ENCODE data around the gene SRRM5.
A peak's percentile ranks its signal among the peaks of the same experiment; 100 is the strongest.
"Not testable (repeated sequence)": the region's sequence is repeated elsewhere in the genome, so short reads cannot be mapped to it uniquely, and the experiment has no call there.

The SRRM5 gene

DNA sequence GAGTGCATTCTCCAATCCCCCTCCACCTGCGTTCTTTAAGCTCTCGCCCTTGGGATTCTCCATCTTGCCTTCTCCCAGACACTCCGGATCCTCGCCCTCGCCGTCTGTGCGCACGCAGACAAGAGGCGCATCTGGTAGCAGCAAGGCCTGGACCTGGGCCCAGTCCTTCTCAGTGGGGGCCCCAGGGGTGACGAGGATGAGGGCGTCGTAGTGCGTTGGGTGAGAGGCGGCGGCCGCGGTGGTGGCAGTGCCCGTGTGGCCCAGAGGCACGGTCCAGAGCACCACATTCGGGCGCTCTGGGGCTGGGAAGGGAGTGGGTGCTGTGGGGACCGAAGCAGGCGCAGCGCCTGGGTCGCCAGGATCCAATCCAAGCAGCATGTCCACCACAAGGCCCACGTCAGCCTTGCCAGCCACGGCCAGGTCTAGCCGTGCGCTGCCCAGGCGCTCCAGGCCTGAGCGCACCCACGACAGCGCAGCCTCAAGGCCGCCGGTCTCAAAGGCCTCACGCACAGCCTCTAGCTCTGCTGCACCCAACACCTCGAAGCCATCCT is 19.0 kb upstream of the SRRM5 start:
- DNase-seq: no peak

DNA sequence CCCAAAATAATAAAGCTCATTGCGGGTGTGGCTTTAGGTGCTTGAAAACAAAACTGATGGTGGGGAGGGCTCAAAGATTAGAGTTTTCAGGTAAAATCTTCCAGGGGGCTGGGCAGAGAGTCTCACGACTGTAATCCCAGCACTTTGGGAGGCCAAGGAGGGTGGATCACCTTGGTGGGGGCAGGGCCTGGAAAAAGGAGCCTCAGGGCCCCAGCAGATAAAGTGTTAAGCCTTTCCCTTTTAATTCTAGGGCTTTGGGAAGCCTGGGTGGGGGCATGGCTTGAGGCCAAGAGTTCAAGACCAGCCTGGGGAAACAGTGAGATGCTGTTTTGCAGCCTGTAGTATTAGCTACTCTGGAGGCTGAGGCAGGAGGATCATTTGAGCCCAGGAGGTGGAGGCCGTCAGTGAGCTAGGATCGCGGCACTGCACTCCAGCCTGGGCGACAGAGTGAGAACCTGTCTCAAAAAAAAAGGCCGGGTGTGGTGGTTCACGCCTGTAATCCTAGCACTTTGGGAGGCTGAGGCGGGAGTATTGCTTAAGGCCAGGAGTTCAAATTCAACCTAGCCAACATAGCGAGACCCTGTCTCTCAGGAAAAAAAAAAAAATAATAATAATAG is 17.7 kb upstream of the SRRM5 start:
- no peak for DNase-seq

DNA sequence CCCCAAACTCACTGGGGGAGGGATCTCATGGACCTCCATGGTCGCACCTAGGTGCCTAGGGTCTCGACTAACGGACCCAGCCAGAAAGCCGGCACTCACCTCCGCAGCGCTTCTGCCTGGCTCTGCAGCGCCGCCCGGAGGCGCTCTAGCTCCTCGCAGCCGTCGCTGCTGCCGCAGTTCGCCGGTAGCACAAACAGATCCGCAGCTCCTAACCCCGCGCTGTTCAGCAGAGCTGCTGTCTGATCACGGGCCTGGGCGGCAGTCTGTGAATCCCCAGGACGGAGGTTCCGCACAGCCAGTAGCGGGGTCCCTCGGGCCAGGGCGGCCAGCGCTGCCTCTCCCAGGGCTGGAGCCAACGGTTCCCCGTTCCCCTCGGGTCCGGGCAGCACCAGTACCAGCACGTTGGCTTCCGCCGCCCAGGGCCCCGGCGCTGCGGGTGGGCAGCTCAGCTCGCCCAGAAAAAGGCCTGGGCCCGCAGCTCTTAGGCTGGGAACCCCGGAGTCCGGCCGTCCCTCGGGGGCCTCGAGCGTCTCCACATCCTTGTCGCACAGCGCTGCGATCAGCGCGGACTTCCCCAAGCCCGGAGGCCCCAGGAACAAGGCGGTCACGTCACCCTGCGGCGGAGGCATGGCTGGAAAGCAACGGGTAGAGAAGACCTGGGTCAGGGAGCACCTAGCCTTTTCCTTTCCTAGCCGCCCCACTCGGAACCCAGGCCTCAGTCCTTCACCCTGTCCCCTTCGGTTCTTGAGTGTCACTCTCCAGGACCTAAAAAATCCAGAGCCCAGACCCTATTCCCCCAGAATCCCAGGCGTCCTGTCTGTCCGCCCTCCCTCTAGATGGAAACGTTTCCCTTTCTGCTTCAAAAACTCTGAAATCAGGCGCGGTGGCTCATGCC is 16.9 kb upstream of the SRRM5 start:
- peak; percentile 69 for DNase-seq

DNA sequence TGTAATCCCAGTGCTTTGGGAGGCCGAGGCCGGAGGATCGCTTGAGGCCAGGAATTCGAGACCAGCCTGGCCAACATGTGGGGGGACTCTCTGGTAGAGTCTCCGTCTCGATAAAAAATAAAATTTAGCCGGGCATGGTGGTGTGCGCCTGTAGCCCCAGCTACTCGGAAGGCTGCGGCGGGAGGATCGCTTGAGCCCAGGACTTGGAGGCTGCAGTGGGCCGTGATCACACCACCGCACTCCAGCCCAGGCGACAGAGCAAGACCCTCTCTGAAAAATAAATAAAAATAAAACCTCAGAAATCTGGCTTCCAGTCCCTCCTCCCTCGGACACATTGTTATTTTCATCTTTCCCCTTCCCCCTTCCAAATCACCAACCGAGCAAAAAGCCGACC is 16.3 kb upstream of the SRRM5 start:
- DNase-seq: peak; percentile 18

DNA sequence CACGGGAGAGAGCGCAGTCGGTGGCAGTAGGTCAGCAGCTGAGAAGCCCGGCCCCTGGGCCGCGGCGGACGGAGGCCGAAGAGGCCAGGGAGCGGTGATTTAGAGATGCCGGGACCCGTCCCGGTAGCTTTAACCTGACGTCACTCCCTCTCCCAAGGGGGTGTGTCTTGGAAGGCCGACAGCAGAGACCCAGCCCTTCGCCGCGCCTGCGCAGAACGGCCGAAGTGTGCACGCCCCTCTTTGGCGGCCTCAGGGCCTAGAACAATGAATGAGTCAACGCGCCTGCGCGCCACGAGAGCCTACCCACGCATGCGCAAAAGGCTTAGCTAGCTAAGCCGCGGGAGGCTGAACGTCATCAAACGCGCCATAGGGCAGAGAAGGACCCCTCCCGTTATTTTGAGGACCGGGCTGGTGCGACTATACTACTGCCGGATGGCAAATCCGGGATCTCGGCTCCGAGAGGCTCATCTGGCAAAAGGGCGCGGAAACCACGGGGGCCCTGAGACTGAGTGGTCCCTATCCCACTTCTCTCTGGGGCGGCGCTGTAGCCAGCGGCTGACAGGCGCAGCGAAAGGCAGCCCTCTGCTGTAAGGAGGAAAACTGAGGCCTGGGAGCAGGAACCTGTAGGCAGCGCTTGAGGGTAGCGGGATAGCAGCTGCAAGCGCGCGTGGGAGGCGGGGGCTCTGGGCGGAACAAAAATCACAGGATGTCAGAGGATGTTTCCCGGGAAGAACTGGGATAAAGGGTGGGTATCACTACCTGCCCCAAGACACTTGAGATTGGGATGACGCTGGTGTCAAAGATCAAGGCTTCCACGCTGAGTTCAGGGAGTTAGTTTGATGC is 15.7 kb upstream of the SRRM5 start, which contains the start of the genes IRGQ and ZNF576:
IRGQ (minus strand) TSS at position 136 of the 843 bp plus-strand sequence. CDS start 796 bp downstream, outside the sequence.
ZNF576 (plus strand) TSS at position 597 of the 843 bp plus-strand sequence. CDS start 514 bp downstream, outside the sequence.
- peak; percentile 100 for DNase-seq

DNA sequence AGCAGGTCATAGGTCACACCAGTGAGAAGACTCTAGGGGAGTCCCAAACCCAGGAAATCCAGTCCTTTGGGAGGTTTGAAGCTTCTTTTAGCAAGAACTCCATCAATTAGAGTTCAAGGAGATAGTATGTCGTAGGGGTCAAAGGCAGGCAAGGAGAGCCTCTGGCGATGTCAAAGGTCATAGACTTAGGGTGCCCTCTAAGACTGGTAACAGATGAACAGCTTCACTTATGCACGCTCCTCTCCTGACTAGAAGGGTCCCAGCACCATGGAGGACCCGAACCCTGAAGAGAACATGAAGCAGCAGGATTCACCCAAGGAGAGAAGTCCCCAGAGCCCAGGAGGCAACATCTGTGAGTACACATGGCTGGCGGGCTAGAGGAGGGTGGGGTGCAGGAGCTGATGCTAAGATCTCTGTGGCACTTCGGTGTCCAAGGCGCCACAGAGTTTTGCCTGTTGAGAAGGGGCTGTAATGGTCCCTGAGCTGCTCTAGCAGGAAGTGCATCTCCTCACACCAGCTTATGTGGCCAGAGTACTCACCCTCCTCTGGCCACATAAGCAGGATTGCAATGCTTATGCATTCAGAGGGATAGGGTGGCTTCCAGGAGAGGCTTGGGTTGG is 14.9 kb upstream of the SRRM5 start:
- no peak for DNase-seq

DNA sequence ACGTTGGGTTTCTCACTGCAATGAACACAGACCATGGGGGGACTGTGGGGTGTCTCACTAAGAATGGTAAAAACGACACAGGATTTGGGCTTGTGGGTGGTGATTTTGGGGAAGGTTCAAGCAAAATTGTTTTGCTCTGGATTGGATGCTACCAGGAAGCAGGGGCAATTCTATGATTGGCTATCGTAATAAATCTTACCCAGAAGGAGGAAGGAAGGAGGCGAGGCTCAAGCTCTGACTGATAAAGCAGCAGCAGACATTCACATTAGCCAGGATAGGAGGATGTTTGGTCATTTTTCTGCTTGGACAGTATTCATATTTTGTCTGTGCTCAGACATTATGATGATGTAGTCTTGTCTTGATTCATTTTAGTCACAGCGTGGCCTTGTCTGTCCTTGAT is 14.0 kb upstream of the SRRM5 start:
- DNase-seq: no peak

DNA sequence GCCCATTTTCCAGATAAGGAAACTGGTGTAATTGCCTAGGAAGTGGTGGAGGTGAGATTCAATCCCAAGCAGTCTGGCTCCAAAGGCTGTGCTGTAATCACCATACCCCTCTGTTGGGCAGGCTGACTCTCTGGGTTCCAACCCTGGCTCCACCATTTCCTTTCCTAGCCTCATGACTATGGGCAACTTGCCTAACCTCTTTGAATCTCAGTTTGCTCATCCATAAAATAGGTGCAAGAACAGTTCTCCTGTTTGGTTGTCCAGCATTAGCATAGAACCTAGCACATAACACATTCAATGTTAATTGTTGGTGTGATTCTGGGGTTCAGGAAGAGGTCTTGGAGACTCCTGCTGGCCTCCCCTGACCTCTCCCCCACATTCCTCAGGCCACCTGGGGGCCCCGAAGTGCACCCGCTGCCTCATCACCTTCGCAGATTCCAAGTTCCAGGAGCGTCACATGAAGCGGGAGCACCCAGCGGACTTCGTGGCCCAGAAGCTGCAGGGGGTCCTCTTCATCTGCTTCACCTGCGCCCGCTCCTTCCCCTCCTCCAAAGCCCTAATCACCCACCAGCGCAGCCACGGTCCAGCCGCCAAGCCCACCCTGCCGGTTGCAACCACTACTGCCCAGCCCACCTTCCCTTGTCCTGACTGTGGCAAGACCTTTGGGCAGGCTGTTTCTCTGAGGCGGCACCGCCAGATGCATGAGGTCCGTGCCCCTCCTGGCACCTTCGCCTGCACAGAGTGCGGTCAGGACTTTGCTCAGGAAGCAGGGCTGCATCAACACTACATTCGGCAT is 13.2 kb upstream of the SRRM5 start:
- DNase-seq: no peak

DNA sequence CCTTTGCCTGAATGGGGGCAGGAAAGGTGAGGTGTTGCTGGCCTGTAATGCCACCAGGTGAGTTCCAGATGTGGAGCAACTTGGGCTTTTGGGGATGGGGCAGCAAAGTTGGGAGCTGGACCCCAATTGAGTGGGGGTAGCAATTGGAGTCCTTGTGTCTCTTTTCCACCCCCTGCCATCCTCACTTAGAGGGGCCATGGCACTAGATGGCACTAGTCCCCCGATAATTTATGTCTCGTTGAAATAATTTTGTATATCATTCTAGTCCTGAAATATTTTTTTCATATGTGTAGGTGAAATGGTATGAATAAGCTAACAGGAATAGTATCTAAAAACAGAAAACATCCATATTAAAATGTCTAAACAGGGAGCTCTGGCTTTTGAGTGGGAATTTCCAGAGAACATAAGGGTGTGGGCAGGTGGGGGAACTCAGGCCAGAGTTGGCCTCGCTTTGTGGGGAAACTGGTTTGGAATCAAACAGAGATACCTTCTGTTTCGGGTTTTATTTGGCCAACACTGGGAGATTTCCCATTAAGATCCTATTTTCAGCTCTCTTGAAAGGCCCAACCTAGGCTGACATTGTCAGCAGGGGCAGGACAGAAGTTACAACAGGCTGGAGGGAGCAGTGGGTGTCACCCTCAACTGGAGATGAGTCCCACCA is 12.1 kb upstream of the SRRM5 start:
- DNase-seq: no peak

DNA sequence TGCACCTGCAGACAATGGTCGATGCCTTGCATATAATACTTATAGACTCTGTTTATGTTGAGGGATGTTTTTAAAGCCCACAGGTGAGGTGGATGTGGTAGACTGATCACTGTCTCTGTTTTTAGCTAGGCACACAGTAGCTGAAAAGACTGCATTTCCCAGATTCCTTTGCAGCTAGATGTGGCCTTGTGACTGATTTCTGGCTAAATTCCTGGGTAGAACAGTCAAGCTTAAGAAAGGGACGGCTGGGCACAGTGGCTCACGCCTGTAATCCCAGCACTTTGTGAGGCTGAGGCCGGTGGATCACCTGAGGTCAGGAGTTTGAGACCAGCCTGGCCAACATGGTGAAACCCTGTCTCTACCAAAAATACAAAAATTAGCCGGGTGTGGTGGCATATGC is 11.6 kb upstream of the SRRM5 start:
- not testable (repeated sequence) for DNase-seq

DNA sequence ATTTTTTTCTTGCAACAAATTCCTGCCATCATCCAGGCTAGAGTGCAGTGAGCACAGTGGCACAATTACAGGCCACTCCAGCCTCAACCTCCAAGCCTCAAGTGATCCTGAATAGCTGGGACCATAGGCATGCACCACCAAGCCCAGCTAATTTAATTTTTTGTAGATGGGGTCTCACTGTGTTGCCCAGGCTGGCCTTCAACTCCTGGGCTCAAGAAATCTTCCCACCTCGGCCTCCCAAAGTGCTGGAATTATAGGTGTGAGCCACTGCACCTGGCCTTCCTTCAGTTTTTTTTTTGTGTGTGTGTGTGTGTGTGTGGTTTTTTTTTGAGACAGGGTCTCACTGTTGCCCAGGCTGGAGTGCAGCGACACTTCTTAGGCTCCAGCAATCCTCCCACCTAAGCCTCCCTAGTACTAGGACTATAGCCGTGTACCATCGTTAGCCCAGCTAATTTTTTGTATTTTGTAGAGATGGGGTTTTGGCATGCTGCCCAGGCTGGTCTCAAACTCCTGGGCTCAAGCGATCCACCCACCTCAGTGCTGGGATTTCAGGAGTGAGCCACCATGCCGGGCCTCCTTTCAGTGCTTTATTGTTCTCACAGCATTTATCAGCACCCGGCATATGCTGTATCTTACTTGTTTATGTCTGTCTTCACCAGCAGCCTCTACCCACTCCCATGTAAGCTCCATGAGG is 5.9 kb upstream of the SRRM5 start:
- DNase-seq: no peak

DNA sequence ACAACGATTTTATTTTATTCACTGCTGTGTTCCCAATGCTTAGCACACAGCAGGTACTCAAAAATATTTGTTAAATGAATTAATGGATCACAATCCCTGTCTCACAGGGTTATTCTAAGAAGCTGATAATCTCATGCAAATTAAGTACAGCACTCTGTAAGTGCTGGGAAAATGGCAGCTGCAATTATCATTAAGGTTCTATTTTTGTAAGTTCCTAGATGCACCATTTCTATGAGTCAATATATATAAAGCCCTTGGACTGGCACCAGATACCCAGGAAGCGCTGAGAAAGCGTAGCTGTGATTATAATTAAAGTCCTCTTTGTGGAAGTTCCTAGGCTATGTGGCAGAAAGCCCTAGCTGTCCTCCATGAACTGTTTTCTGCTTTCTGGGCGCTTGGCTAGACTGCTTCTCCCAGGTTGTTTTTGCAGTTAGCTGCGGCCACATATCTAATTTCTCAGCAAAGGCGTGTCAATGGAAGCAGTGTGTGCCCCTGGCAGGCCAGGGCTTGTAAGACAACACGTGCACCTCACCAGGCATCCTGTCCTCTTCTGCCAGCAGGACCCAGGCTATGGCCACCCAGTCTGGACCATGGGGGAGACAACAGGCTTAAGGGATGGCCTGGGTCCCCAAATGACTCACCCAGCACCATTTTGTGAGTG is 5.2 kb upstream of the SRRM5 start:
- DNase-seq: no peak

DNA sequence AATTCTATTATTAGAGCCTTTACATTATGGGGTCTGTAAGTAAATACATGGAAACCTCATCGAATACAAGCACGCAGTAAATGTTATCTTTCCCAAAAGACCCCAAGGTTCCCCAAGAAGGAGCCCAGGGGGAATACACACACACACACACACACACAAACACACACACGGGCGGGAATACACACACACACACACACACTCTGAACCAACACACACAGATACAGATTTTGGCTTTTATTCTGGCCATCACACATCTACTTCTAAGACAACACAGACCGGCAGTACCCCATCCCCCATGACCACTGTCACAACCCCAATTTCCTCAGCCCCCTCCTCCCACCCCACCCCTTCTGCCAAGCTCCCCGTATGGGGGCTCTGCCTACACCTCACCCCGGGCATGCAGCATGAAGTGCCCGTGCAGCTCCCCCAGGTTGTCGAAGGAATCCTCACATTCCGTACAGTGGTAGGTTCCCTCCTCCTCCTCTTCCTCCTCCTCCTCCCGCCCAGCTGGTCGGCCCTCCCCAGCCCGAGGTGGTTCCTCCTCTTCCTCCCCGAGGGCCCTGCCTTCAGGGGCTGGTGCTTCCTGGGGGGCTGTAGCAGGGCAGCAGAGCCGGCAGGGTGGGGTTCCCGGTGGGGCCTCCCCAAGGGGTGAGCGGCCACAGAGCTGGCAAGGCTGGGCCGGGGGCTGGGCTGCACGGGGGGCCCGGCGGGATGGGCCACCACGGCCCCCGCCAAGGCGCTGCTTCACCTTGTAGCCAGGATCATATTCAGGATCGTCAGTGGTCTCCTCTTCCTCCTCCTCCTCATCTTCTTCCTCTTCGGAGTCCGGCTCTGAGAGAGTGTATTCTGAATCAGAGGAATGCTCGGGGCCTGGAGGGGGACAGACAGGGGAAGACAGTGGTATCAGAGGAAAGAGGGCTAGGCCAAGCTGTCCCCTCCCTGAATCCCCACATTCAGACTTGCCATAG is 4.4 kb upstream of the SRRM5 start:
- no peak for DNase-seq

DNA sequence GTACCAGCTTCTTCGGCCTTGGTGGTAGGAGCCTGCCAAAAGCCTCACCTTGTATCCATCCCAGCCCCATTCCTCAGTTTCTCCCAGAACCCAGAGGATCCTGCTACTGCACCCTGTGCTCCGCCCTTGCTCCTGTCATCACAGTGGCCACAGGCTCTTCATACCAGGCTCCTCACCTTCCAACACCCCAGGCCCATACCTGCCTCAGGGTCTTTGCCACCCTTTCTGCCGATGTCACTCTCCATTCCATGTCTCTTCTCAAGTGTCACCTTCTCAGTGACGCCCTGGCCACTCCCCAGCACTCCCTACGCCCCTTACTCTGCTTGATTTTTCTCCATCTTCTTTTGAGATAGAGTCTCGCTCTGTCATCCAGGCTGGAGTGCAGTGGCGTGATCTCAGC is 2.0 kb upstream of the SRRM5 start:
- DNase-seq: no peak

DNA sequence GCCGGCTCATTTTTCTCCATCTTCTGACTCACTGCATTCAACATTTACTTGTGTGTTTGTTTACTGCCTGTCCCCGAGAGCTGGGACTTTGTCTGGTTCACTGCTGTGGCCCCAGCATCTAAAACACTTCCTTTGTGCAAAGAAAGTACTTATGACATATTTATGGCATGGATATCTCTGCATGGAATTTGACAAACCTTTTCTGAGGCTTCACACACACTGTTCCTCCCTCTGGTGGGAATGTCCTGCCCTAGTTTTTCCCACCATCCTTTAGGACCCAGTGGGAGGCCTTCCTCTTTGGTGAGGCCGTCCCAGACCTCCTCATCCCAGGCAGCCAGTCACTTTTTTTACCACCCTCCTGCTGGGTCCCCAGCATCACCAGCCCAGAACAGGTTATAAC is 1.4 kb upstream of the SRRM5 start:
- DNase-seq: no peak

DNA sequence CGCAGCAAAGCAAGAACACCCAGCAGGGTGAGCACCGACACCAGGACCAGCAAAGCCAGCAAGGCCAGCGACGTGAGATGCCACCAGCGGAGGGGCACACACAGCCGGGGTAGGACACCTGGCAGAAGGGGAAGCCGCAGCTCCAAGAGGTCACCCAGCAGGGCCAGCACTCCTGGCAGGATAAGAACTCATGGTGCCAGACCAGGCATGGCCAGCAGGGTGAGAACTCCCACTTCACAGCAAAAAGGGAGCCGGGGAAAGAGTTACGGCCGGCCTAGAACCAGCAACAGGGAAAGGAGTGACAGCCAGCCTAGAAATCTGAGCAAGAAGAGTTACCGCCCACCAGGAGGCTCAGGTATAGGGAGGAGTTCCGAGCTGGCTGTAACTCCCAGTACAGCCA is 486 bp downstream of the SRRM5 start:
- no peak for DNase-seq

DNA sequence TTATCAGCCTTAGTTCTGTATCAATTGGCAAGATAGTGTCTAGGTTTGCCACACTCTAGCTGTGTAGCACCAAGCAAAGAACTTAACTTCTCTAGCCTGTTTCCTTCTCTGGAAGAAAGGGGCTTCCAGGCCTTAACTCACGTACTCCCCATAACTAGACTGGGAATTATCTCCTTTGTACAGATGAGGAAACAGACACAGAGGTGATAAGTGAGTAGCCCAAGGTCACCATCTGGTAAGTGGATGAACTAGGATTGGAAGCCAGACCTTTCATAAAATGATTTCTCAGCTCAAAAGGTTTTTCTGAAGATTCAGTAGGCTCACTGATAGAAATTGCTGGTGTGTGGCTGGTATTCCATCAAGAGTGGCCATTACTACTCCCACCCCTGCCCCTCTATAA is 4.4 kb downstream of the SRRM5 start:
- no peak for DNase-seq

DNA sequence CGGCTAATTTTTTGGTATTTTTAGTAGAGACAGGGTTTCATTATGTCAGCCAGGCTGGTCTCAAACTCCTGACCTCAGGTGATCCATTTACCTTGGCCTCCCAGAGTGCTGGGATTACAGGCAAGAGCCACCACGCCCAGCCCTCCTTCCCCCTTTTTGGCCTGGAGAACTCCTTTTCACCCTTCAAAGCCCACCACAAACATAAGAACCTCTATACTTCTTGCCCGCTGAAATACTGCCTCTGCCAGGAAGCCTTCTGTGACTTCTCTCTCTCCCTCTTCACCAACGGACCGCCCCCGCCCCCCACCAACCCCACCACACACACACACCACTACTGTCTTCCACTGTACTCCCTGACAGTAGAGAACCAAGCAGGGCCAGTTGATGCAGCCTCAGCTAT is 5.1 kb downstream of the SRRM5 start:
- DNase-seq: no peak

DNA sequence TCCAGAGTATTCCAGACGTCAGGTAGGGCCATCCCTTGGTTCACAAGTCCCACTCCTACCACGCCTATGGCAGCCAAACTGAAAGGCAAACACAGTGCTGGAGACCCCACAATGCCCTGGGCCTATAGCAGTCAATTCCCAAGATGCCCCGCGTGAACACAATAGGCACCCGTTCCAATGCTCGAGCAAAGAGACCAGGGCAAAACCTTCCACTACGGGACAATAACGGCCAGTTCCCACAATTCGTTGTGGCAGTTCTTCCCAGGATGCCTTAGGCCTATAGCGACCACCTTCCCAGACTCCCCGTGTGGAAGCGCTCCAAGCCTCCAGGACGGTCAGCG is 7.0 kb downstream of the SRRM5 start:
- DNase-seq: peak; percentile 13

Data from activated CD4-positive, alpha-beta T cell treated with anti-CD3 and anti-CD28 coated beads, Interleukin-2, amount 50 U/mL, for 1 hour (primary cell).